ENCODE measurements around the gene CAPN11. TPM values are rescaled to one million over a fixed set of nuclear protein-coding genes. Genes with fewer than 3 reads are reported as not detected.
A peak's percentile ranks its signal among the peaks of the same experiment; 100 is the strongest.

Gene CAPN11
- total and polyA plus RNA-seq, 2 of the 4 experiments (the other 2 are of a cell fraction) = not detected

- no peak for TF ChIP-seq BHLHE40 (IDR thresholded peaks at IDR 0.05; ENCODE audit: low read depth, low read length)
- no peak for TF ChIP-seq RCOR1 (IDR thresholded peaks at IDR 0.05; ENCODE audit: insufficient replicate concordance, low read length)
These were observed 6.5 kb upstream of the CAPN11 start (continued) for GRCh38 chr6:44152109-44152461.

GRCh38 chr6:44152533-44152932, 6.1 kb upstream of the CAPN11 start:
- 0 out of 2 replicates have a peak, but pooled peaks cover 2% of the 10 kb centered on the region for H3K9me1 ChIP-seq (ENCODE audit: insufficient read depth, low read length)
- no peak overlapping the region for H4K5ac ChIP-seq (ENCODE audit: low read depth, low read length)
- no peak overlapping the region for H3K4me2 ChIP-seq (ENCODE audit: low read depth, low read length)
- no TSS peak for BruUV-seq (replicated peaks)
- no peak overlapping the region for H3K27ac ChIP-seq (ENCODE audit: insufficient read depth, low read length)
- no peak overlapping the region for H4K91ac ChIP-seq (ENCODE audit: insufficient read depth, low read depth, low read length)
- 96% methylated on average over 7 of the region's 19 CpGs; no CpG with 5 or more reads in 1 of the 2 experiments for WGBS, 2 experiments (ENCODE audit: extremely low coverage in 2 of 2, insufficient read length in 1 of 2)
- no peak overlapping the region for H3K4ac ChIP-seq (ENCODE audit: low read depth, low read length)
- CTCF ChIA-PET = interaction anchor here (0.6 kb wide), 1 partner anchor 21 kb away, joined by 3 read pairs; no protein-coding TSS in a partner anchor
- no peak overlapping the region for H2BK120ac ChIP-seq (ENCODE audit: low read depth, low read length)
- H3K14ac ChIP-seq (replicated peaks; ENCODE audit: low read depth, low read length) = no peak overlapping the region
- H2AK5ac ChIP-seq (ENCODE audit: low read depth, low read length) = no peak overlapping the region
- intact Hi-C loops (cut with micrococcal nuclease) (no loop called here), dilution Hi-C loops (cut with HindIII; ENCODE audit: low sequenced_read_pairs, unreplicated experiment) (no loop called here), in situ Hi-C loops (cut with MboI; ENCODE audit: low sequenced_read_pairs) (no loop called here)
- no peaks in the 10 kb centered on the region for H3K9me3 ChIP-seq (ENCODE audit: control insufficient read depth, insufficient read depth, low read length)
- no peak overlapping the region for H2BK5ac ChIP-seq (ENCODE audit: low read depth, low read length, poor library complexity, severe bottlenecking)
- H3K23ac ChIP-seq (ENCODE audit: low read depth, low read length) = no peak overlapping the region
- H4K8ac ChIP-seq (ENCODE audit: low read depth in 2 of 2, low read length in 2 of 2) = no peak overlapping the region
- ATAC-seq (ENCODE audit: low read depth) (no peak), DNase-seq (no peak)
- H2BK15ac ChIP-seq (ENCODE audit: low read depth, low read length) = no peak overlapping the region
- POLR2A ChIA-PET (ENCODE audit: unreplicated experiment) = no interaction called here
- no peak overlapping the region for H2AK9ac ChIP-seq (replicated peaks; ENCODE audit: low read depth, low read length, poor library complexity)
- TF ChIP-seq BHLHE40 (IDR thresholded peaks at IDR 0.05; ENCODE audit: low read depth, low read length) (no peak), SMC3 (IDR thresholded peaks at IDR 0.05; ENCODE audit: low read depth, low read length) (no peak), MAFK (IDR thresholded peaks at IDR 0.05; ENCODE audit: low read depth, low read length) (no peak), CHD1 (IDR thresholded peaks at IDR 0.05; ENCODE audit: low read depth, low read length) (no peak), NFE2L2 (IDR thresholded peaks at IDR 0.05; ENCODE audit: low read depth, low read length) (no peak), FOS (IDR thresholded peaks at IDR 0.05; ENCODE audit: low read depth, low read length) (no peak), ELK1 (IDR thresholded peaks at IDR 0.05; ENCODE audit: borderline replicate concordance, low read depth, low read length) (no peak), USF2 (IDR thresholded peaks at IDR 0.05; ENCODE audit: low read depth, low read length) (no peak), MAZ (IDR thresholded peaks at IDR 0.05; ENCODE audit: borderline replicate concordance, low read depth, low read length) (no peak), CTCF (conservative IDR thresholded peaks at IDR 0.05; ENCODE audit: low read depth, low read length) (no peak)
- H2AFZ ChIP-seq (replicated peaks; ENCODE audit: low read length, poor library complexity) = peak overlapping the region; percentile 30
- no peaks in the 10 kb centered on the region for H3K79me1 ChIP-seq (ENCODE audit: low read depth in 1 of 2, low read length in 2 of 2)
- H3K9ac ChIP-seq (ENCODE audit: low read depth, low read length) = no peak overlapping the region
- H3K18ac ChIP-seq (ENCODE audit: low read depth, low read length) = no peak overlapping the region
- no peak overlapping the region for H3K4me3 ChIP-seq (ENCODE audit: insufficient read depth, low read depth, low read length)
- H3K27me3 ChIP-seq (ENCODE audit: control insufficient read depth, insufficient read depth, low read length) = no peaks in the 10 kb centered on the region
- no peak overlapping the region for H2BK20ac ChIP-seq (ENCODE audit: low read depth, low read length)
- H3K56ac ChIP-seq (ENCODE audit: extremely low read depth, insufficient read depth, low read length) = no peak overlapping the region
- H3K4me1 ChIP-seq (ENCODE audit: control insufficient read depth, insufficient read depth, low read length) = peaks cover 2% of the 10 kb centered on the region
- H4K20me1 ChIP-seq (ENCODE audit: insufficient read depth, low read length) = peaks cover 10% of the 10 kb centered on the region; the same call in 1 of the 2 replicates
- peaks cover 27% of the 10 kb centered on the region for H3K36me3 ChIP-seq (ENCODE audit: control insufficient read depth, insufficient read depth, low read length)
